HepG2 (cell line): Measurements from ENCODE around the gene METTL26. TPM values are rescaled to one million over a fixed set of nuclear protein-coding genes. Genes with fewer than 3 reads are reported as not detected.

Experiments
- BCL3 ChIP-seq: sonication (generic); formaldehyde crosslinking; IDR thresholded peaks from 2 replicates; pipeline ENCODE4 v1.5.1; 2020; ENCODE audit warnings: mild to moderate bottlenecking, missing genetic modification reagents, moderate library complexity
- CBX2 ChIP-seq, 2 experiments: fragments of 200-600 bp in 1 of 2; sonication (generic); formaldehyde crosslinking in 1 of 2; IDR thresholded peaks; 2 replicates each; pipeline versions ENCODE4 v1.7.0 to v1.8.1; 2018 to 2022; ENCODE audit warnings: low read depth in 2 of 2, low read length in 1 of 2, mild to moderate bottlenecking in 1 of 2, missing genetic modification reagents in 1 of 2
- JUND ChIP-seq: sonication (generic); formaldehyde crosslinking; IDR thresholded peaks from 2 replicates; pipeline ENCODE4 v1.8.0; 2022; ENCODE audit warnings: mild to moderate bottlenecking, missing genetic modification reagents
- MXD1 ChIP-seq: sonication (generic); formaldehyde crosslinking; IDR thresholded peaks from 2 replicates; pipeline ENCODE4 v1.4.0; 2020; ENCODE audit warnings: mild to moderate bottlenecking, missing genetic modification reagents
- NR0B2 ChIP-seq: sonication (generic); formaldehyde crosslinking; IDR thresholded peaks from 2 replicates; pipeline ENCODE4 v1.4.0; 2020; ENCODE audit warnings: mild to moderate bottlenecking, missing genetic modification reagents
- PAXIP1 ChIP-seq: sonication (generic); formaldehyde crosslinking; conservative IDR thresholded peaks from 2 replicates; pipeline ENCODE4 v1.4.0; 2020; ENCODE audit warnings: mild to moderate bottlenecking, missing genetic modification reagents, moderate library complexity
- ZFP36 ChIP-seq: fragments of 150-350 bp; IDR thresholded peaks from 2 replicates; pipeline ENCODE4 v1.6.1; 2018; ENCODE audit warnings: borderline replicate concordance, low read length, low read depth; ENCODE audit not compliant: partially characterized antibody
- ZNF121 ChIP-seq: sonication (generic); formaldehyde crosslinking; IDR thresholded peaks from 2 replicates; pipeline ENCODE4 v1.5.0; 2020; ENCODE audit warnings: mild to moderate bottlenecking, missing genetic modification reagents
- ZNF362 ChIP-seq: sonication (generic); formaldehyde crosslinking; IDR thresholded peaks from 2 replicates; pipeline ENCODE4 v1.4.0; 2020; ENCODE audit warnings: missing genetic modification reagents, mild to moderate bottlenecking, borderline replicate concordance
- polyA plus RNA-seq, 8 experiments: library from polyadenylated mRNA; depleted of rRNA in 3 of 8; stranded (reverse) in 7 of 8; unstranded in 1 of 8; fragments of >200 nt; fragmentation: Illumina TruSeq in 4 of 8; extraction: Trizol in 4 of 8; gene quantifications; 2 replicates each; pipeline versions ENCODE4 v1.2.1 to v1.2.3, GENCODE V29; 2011 to 2016; ENCODE audit warnings: low read depth in 4 of 8, missing spikeins in 1 of 8, mixed read lengths in 1 of 8; ENCODE audit not compliant: insufficient read depth in 1 of 8
- total RNA-seq, 5 experiments: library from RNA; depleted of rRNA; stranded (reverse); fragments of >200 nt; fragmentation: Illumina TruSeq; extraction: Trizol; gene quantifications; 2 replicates each; pipeline ENCODE4 v1.2.3, GENCODE V29; 2016; ENCODE audit warnings: low read depth in 1 of 5

Gene METTL26
- total and polyA plus RNA-seq, 2 of the 13 experiments (the other 11 are each of a cell fraction or from before 2014, with no cell fraction given), result 65.5 to 70.1 TPM

- TF ChIP-seq CBX2 (IDR thresholded peaks at IDR 0.05; ENCODE audit: low read depth, low read length), result no peak
- TF ChIP-seq CBX2 (CRISPR knock-in tag; IDR thresholded peaks at IDR 0.05; ENCODE audit: low read depth), result no peak
- 0 out of 2 replicates have a peak, but pooled peaks have one; percentile 58 for TF ChIP-seq BCL3 (CRISPR knock-in tag)
- no peak for TF ChIP-seq PAXIP1
- peak; percentile 39; the same call in 1 of the 2 replicates for TF ChIP-seq MXD1 (CRISPR knock-in tag)
- TF ChIP-seq ZNF121 (CRISPR knock-in tag), result no peak
- TF ChIP-seq NR0B2 (CRISPR knock-in tag), result 0 out of 2 replicates have a peak, but pooled peaks have one; percentile 54
- no peak for TF ChIP-seq ZFP36
- TF ChIP-seq ZNF362 (CRISPR knock-in tag), result no peak
- no peak for TF ChIP-seq JUND (CRISPR knock-in tag)
Observed at GRCh38 chr16:590188-590814, 45.8 kb downstream of the METTL26 start (continued).
